SU-DHL-6 (cell line): Measurements from ENCODE around the gene C11orf97.
"Not testable (repeated sequence)": the region's sequence is repeated elsewhere in the genome, so short reads cannot be mapped to it uniquely, and the experiment has no call there.

Source experiments
- H2AFZ ChIP-seq: fragments of 200-600 bp; sonication (generic); 2 replicates; pipeline ENCODE4 v1.6.1; 2014; ENCODE audit warnings: low read depth, mild to moderate bottlenecking, moderate library complexity, mixed read lengths, antibody characterized with exemption, low read length; ENCODE audit not compliant: severe bottlenecking
- H3F3A ChIP-seq: fragments of 200-600 bp; shearing (Covaris generic); 2 replicates; pipeline ENCODE4 v1.6.0; 2016; ENCODE audit warnings: antibody characterized with exemption, mild to moderate bottlenecking; ENCODE audit not compliant: insufficient read depth
- H3K27ac ChIP-seq: fragments of 200-600 bp; sonication (generic); 2 replicates; pipeline ENCODE4 v1.5.1; 2016; ENCODE audit warnings: low read depth, mild to moderate bottlenecking, low read length, moderate library complexity, mixed read lengths
- H3K27me3 ChIP-seq: fragments of 200-600 bp; sonication (generic), shearing (Covaris generic); 2 replicates; pipeline ENCODE4 v1.6.0; 2014; ENCODE audit warnings: mild to moderate bottlenecking, low read length
- H3K36me3 ChIP-seq: fragments of 200-600 bp; sonication (generic); 2 replicates; pipeline ENCODE4 v1.6.1; 2014; ENCODE audit warnings: mild to moderate bottlenecking, low read length, mixed read lengths
- H3K4me2 ChIP-seq: fragments of 300-600, 200-600 bp; shearing (Covaris generic), sonication (generic); 2 replicates; pipeline ENCODE4 v1.6.0; 2014; ENCODE audit warnings: low read length, low read depth, mild to moderate bottlenecking; ENCODE audit not compliant: poor library complexity, severe bottlenecking
- H3K4me3 ChIP-seq: fragments of 200-600 bp; sonication (generic); 2 replicates; pipeline ENCODE4 v1.5.1; 2014; ENCODE audit warnings: antibody characterized with exemption, low read length, mild to moderate bottlenecking, mixed read lengths; ENCODE audit not compliant: insufficient read depth, poor library complexity, severe bottlenecking
- H3K79me2 ChIP-seq: fragments of 200-600 bp; sonication (generic); 2 replicates; pipeline ENCODE4 v1.6.1; 2014; ENCODE audit warnings: mild to moderate bottlenecking, low read length, moderate library complexity; ENCODE audit not compliant: insufficient read depth
- H3K9ac ChIP-seq: fragments of 200-600 bp; sonication (generic); 2 replicates; pipeline ENCODE4 v1.7.0; 2014; ENCODE audit warnings: mild to moderate bottlenecking, low read length
- H3K9me2 ChIP-seq: fragments of 200-600 bp; sonication (generic); replicated peaks from 2 replicates; pipeline ENCODE4 v1.6.1; 2014; ENCODE audit warnings: low read length; ENCODE audit not compliant: insufficient read depth
- H3K9me3 ChIP-seq: fragments of 200-600 bp; sonication (generic); 2 replicates; pipeline ENCODE4 v1.6.1; 2014; ENCODE audit warnings: low read length, mixed read lengths; ENCODE audit not compliant: insufficient read depth
- H4K20me1 ChIP-seq: fragments of 200-600 bp; sonication (generic); 2 replicates; pipeline ENCODE4 v1.6.1; 2014; ENCODE audit warnings: low read depth, mild to moderate bottlenecking, antibody characterized with exemption, low read length, moderate library complexity, mixed read lengths
- EZH2phosphoT487 ChIP-seq: fragments of 200-600 bp; sonication (generic), shearing (Covaris generic); conservative IDR thresholded peaks from 2 replicates; pipeline ENCODE4 v1.6.1; 2018; ENCODE audit warnings: mild to moderate bottlenecking, antibody characterized with exemption, low read length, moderate library complexity, mixed read lengths
- TF ChIP-seq, protein P1 (sequence below): fragments of 200-600 bp; sonication (generic); IDR thresholded peaks from one replicate; pipeline ENCODE4 v1.5.1; 2017; ENCODE audit warnings: antibody characterized with exemption, mild to moderate bottlenecking, low read length, moderate library complexity; ENCODE audit not compliant: insufficient read depth, poor library complexity, severe bottlenecking

C11orf97 gene

DNA sequence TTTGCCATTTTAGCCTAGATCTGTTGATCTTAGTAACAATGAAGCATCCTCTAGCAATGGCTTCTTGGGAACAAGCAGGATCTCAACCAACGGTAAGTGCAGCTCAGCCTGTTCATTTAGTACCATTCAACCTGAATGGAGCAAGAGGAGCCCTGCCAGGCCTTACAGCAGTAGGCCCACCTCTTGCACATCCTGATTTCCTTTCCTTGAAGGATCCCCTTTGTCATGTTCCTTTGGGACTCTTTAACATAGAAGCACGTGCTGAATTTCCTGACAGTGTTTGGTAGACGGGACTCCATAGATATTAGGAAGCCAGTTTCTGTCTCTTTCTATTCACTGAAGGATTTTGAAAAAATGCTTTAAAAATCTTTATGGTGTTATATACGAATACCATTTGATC, 56.5 kb downstream of the C11orf97 start:
- no peak overlapping the region for H3K4me2 ChIP-seq
- no peaks in the 10 kb centered on the region for H4K20me1 ChIP-seq
- no peak overlapping the region for H3K27ac ChIP-seq
- no peaks in the 10 kb centered on the region for H3F3A ChIP-seq
- no peaks in the 10 kb centered on the region for H3K79me2 ChIP-seq
- no peaks in the 10 kb centered on the region for H3K27me3 ChIP-seq
- H3K4me3 ChIP-seq: no peak overlapping the region
- H3K36me3 ChIP-seq: no peaks in the 10 kb centered on the region
- no peaks in the 10 kb centered on the region for H3K9me3 ChIP-seq
- H3K9me2 ChIP-seq: no peaks in the 10 kb centered on the region
- no peak overlapping the region for H3K9ac ChIP-seq
- TF ChIP-seq, protein P1, sequence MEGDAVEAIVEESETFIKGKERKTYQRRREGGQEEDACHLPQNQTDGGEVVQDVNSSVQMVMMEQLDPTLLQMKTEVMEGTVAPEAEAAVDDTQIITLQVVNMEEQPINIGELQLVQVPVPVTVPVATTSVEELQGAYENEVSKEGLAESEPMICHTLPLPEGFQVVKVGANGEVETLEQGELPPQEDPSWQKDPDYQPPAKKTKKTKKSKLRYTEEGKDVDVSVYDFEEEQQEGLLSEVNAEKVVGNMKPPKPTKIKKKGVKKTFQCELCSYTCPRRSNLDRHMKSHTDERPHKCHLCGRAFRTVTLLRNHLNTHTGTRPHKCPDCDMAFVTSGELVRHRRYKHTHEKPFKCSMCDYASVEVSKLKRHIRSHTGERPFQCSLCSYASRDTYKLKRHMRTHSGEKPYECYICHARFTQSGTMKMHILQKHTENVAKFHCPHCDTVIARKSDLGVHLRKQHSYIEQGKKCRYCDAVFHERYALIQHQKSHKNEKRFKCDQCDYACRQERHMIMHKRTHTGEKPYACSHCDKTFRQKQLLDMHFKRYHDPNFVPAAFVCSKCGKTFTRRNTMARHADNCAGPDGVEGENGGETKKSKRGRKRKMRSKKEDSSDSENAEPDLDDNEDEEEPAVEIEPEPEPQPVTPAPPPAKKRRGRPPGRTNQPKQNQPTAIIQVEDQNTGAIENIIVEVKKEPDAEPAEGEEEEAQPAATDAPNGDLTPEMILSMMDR: no peak
- no peak for TF ChIP-seq EZH2phosphoT487
- no peak overlapping the region for H2AFZ ChIP-seq

DNA sequence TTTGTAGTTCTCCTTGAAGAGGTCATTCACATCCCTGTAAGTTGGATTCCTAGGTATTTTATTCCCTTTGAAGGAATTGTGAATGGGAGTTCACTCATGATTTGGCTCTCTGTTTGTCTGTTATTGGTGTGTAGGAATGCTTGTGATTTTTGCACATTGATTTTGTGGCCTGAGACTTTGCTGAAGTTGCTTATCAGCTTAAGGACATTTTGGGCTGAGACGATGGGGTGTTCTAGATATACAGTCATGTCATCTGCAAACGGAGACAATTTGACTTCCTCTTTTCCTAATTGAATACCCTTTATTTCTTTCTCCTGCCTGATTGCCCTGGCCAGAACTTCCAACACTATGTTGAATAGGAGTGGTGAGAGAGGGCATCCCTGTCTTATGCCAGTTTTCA, 60.7 kb downstream of the C11orf97 start:
- not testable (repeated sequence) for H3K4me3 ChIP-seq, H3K9me2 ChIP-seq, H3F3A ChIP-seq, H3K9ac ChIP-seq, H4K20me1 ChIP-seq, H3K36me3 ChIP-seq, H3K27ac ChIP-seq, H3K79me2 ChIP-seq, H3K4me2 ChIP-seq, H2AFZ ChIP-seq, H3K9me3 ChIP-seq, H3K27me3 ChIP-seq

DNA sequence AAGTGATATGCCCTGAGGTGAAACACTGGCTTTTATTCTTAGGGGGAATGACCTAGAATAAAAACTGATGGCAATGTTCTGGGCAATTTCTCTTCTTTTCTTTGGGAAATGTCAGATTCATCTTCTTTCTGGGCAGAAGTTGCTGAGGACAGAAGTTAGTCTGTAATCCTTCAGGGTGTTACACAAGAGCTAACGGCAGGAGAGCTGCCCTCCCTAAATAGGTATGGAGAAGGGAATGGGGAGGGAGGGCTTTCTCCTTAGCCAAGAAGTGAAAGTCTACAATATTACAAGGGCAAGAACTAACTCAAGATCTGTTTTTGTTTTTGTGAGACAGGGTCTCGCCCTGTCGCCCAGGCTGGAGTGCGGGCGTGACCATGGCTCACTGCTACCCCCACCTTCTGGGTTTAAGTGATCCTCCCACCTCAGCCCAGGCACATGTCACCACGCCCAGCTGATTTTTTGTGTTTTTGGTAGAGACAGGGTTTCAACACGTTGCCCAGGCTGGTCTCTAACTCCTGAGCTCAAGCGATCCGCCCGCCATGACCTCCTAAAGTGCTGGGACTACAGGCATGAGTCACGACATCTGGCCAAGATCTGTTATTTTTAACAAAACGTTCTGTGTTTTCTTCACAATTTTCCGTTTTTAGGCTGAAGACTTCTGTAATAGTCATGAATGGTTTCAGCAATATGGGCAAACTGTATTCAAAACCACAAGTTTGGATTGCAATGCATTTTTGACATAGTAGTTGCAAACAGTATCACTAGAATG, 62.1 kb downstream of the C11orf97 start:
- Histone ChIP-seq H4K20me1 (no peaks in the 10 kb centered on the region), H3K79me2 (no peaks in the 10 kb centered on the region), H3K4me2 (no peak overlapping the region), H3K27ac (no peak overlapping the region), H3K9me3 (no peaks in the 10 kb centered on the region), H3K9ac (no peak overlapping the region), H3K36me3 (no peaks in the 10 kb centered on the region), H3K9me2 (no peaks in the 10 kb centered on the region; the same call in 1 of the 2 replicates), H3K27me3 (no peaks in the 10 kb centered on the region), H3F3A (no peaks in the 10 kb centered on the region), H2AFZ (no peak overlapping the region), H3K4me3 (no peak overlapping the region)
- TF ChIP-seq, protein P1: no peak
- no peak for TF ChIP-seq EZH2phosphoT487

DNA sequence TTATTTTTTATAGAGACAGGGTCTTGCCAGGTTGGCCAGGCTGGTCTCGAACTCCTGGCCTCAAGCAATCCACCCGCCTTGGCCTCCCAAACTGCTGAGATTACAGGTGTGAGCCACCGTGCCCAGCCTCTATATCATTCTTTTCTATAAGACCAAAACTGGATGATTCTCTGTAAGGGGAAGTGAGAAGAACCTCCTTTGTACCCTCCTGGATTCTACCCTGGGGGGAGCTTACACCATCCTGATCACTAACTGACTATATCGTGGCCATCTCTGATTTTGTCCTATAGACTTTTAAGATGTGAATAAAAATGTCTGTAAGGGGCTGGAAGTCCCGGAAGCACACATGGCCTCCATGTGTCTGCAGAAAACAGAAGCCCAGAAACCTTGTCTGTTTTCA, 64.0 kb downstream of the C11orf97 start:
- Histone ChIP-seq H2AFZ (no peak overlapping the region), H3K36me3 (no peaks in the 10 kb centered on the region), H3K79me2 (no peaks in the 10 kb centered on the region), H4K20me1 (no peaks in the 10 kb centered on the region), H3K27ac (no peak overlapping the region), H3K9me2 (no peaks in the 10 kb centered on the region; the same call in 1 of the 2 replicates), H3K27me3 (no peaks in the 10 kb centered on the region), H3F3A (no peaks in the 10 kb centered on the region), H3K9me3 (no peaks in the 10 kb centered on the region), H3K4me3 (no peak overlapping the region), H3K9ac (no peak overlapping the region), H3K4me2 (no peak overlapping the region)
- no peak for TF ChIP-seq EZH2phosphoT487
- TF ChIP-seq, protein P1: no peak
